GM12878 (cell line): Measurements from ENCODE around the gene USP51. TPM values are rescaled to one million over a fixed set of nuclear protein-coding genes. Genes with fewer than 3 reads are reported as not detected.
"Not testable (repeated sequence)": the region's sequence is repeated elsewhere in the genome, so short reads cannot be mapped to it uniquely, and the experiment has no call there.

Experiments
- ATAC-seq: fragments of 200-7000 bp; cut with Tn5 transposase; 3 replicates; pipeline ENCODE4 v1.9.1; 2020; ENCODE audit warnings: mild to moderate bottlenecking, moderate library complexity
- BruUV-seq: library from RNA; stranded (reverse); fragments of 400-500 nt; replicated peaks from 2 replicates; lab custom pipeline; 2021; lab: Mats Ljungman, UMichigan
- CTCF ChIA-PET: fragments of 300-600 bp; sonication (Branson Sonifier 250); formaldehyde crosslinking; extraction: SDS; loops from one replicate; lab custom pipeline; 2021; ENCODE audit warnings: inconsistent platforms; lab: Yijun Ruan, JAX
- POLR2A ChIA-PET: fragments of 350-600 bp; formaldehyde crosslinking; extraction: SDS; loops from one replicate; lab custom pipeline; 2021; ENCODE audit warnings: inconsistent platforms; lab: Charles Lee
- RAD21 ChIA-PET: fragments of 300-600 bp; sonication (Branson Sonifier 250); formaldehyde crosslinking; loops from one replicate; lab custom pipeline; 2023; ENCODE audit warnings: antibody characterized with exemption; ENCODE audit not compliant: unreplicated experiment; lab: Charles Lee
- SMC1A ChIA-PET: fragments of 300-600 bp; sonication (Branson Sonifier 250); formaldehyde crosslinking; loops from one replicate; lab custom pipeline; 2023; ENCODE audit not compliant: unreplicated experiment, uncharacterized antibody; lab: Charles Lee
- DNase-seq: peaks from one replicate; pipeline ENCODE4 v3.0.0-alpha.2; 2011; ENCODE audit warnings: low read depth, low spot score
- FAIRE-seq: peaks from 3 replicates; lab custom pipeline; 2011; peaks lifted over from hg19 to GRCh38; lab: Jason Lieb, UNC
- H2AFZ ChIP-seq: 2 replicates; pipeline ENCODE4 v1.6.0; 2011; ENCODE audit warnings: low read depth, low read length, control low read depth; ENCODE audit not compliant: control insufficient read depth
- H3K27ac ChIP-seq: 2 replicates; pipeline ENCODE4 v1.5.1; 2011; ENCODE audit warnings: control low read depth; ENCODE audit not compliant: control insufficient read depth, insufficient read depth
- H3K27me3 ChIP-seq, 2 experiments: replicated peaks in 1 of 2; 2 replicates each; pipeline versions ENCODE4 v1.6.0 to v1.6.1; 2011; ENCODE audit warnings: low read length in 1 of 2; ENCODE audit not compliant: control insufficient read depth in 2 of 2, insufficient read depth in 2 of 2
- H3K36me3 ChIP-seq, 2 experiments: 2 replicates each; pipeline ENCODE4 v1.5.1; 2011; ENCODE audit warnings: low read length in 1 of 2; ENCODE audit not compliant: control insufficient read depth in 2 of 2, insufficient read depth in 2 of 2
- H3K4me1 ChIP-seq: 2 replicates; pipeline ENCODE4 v1.6.1; 2011; ENCODE audit warnings: mild to moderate bottlenecking, low read length, moderate library complexity, mixed read lengths; ENCODE audit not compliant: control insufficient read depth, insufficient read depth
- H3K4me2 ChIP-seq: 2 replicates; pipeline ENCODE4 v1.6.0; 2011; ENCODE audit warnings: control low read depth; ENCODE audit not compliant: control insufficient read depth, insufficient read depth
- H3K4me3 ChIP-seq: fragments of 200-600 bp; sonication (generic); 2 replicates; pipeline ENCODE4 v1.5.1; 2016
- H3K79me2 ChIP-seq: 2 replicates; pipeline ENCODE4 v1.6.0; 2011; ENCODE audit warnings: low read length; ENCODE audit not compliant: control insufficient read depth, insufficient read depth
- H3K9ac ChIP-seq: 2 replicates; pipeline ENCODE4 v1.8.0; 2011; ENCODE audit warnings: low read length, control low read depth, mixed read lengths; ENCODE audit not compliant: control insufficient read depth, insufficient read depth
- H3K9me3 ChIP-seq: replicated peaks from 3 replicates; pipeline ENCODE4 v1.5.1; 2011; ENCODE audit warnings: mild to moderate bottlenecking, low read length; ENCODE audit not compliant: control insufficient read depth, insufficient read depth
- H4K20me1 ChIP-seq: 2 replicates; pipeline ENCODE4 v1.6.0; 2011; ENCODE audit not compliant: control insufficient read depth, insufficient read depth
- BCL11A ChIP-seq: IDR thresholded peaks from 2 replicates; pipeline ENCODE4 v1.6.1; 2011; ENCODE audit warnings: low read depth, low read length
- BCLAF1 ChIP-seq: fragments of 450-650 bp; IDR thresholded peaks from 2 replicates; pipeline ENCODE4 v1.6.1; 2017; ENCODE audit warnings: antibody characterized with exemption, mild to moderate bottlenecking, moderate library complexity
- CHD1 ChIP-seq: IDR thresholded peaks from 2 replicates; pipeline ENCODE4 v1.6.1; 2012; ENCODE audit warnings: low read depth, low read length, improper control_type of control experiment
- E2F4 ChIP-seq: IDR thresholded peaks from 2 replicates; pipeline ENCODE4 v1.6.1; 2012; ENCODE audit warnings: low read depth, low read length, improper control_type of control experiment
- IKZF1 ChIP-seq: fragments of 450-650 bp; conservative IDR thresholded peaks from 2 replicates; pipeline ENCODE4 v1.6.1; 2017; ENCODE audit warnings: antibody characterized with exemption, mild to moderate bottlenecking
- LARP7 ChIP-seq: fragments of 450-650 bp; IDR thresholded peaks from 2 replicates; pipeline ENCODE4 v1.6.1; 2017; ENCODE audit warnings: mild to moderate bottlenecking
- MTA2 ChIP-seq: fragments of 450-650 bp; IDR thresholded peaks from 2 replicates; pipeline ENCODE4 v1.6.1; 2016; ENCODE audit warnings: low read depth, mild to moderate bottlenecking, moderate library complexity
- MTA3 ChIP-seq: IDR thresholded peaks from 2 replicates; pipeline ENCODE4 v1.6.1; 2012; ENCODE audit warnings: low read length, inconsistent platforms, borderline replicate concordance
- SMARCA5 ChIP-seq: fragments of 450-650 bp; IDR thresholded peaks from 2 replicates; pipeline ENCODE4 v1.6.1; 2017; ENCODE audit warnings: mild to moderate bottlenecking
- SP1 ChIP-seq: IDR thresholded peaks from one replicate; pipeline ENCODE4 v1.6.1; 2011; ENCODE audit warnings: low read depth, low read length
- ZSCAN29 ChIP-seq: fragments of 450-650 bp; IDR thresholded peaks from 2 replicates; pipeline ENCODE4 v1.6.1; 2017; ENCODE audit warnings: mild to moderate bottlenecking, moderate library complexity
- ZZZ3 ChIP-seq: IDR thresholded peaks from 2 replicates; pipeline ENCODE4 v1.6.1; 2011; ENCODE audit warnings: low read depth; ENCODE audit not compliant: control insufficient read depth, insufficient read length
- WGBS: methylation state at CpG from one replicate; pipeline ENCODE4 v1.1.6; 2016; ENCODE audit warnings: low lambda C conversion rate; ENCODE audit not compliant: insufficient replicate concordance, insufficient coverage; ENCODE audit errors: missing lambda C conversion rate; 5-methylcytosine and 5-hydroxymethylcytosine counted together
- in situ Hi-C: fragments of 300-500 bp; cut with MboI; formaldehyde crosslinking; loops from 9 replicates; pipeline ENCODE4 v1.14.3; 2018; ENCODE audit warnings: mixed read lengths
- intact Hi-C: fragments of 100-400 bp; cut with micrococcal nuclease; formaldehyde crosslinking; loops from one replicate; pipeline ENCODE4 v1.14.2; 2022; ENCODE audit not compliant: unreplicated experiment
- polyA plus RNA-seq, 11 experiments: library from polyadenylated mRNA; depleted of rRNA in 4 of 11; unstranded in 6 of 11; stranded (reverse) in 5 of 11; fragments of >200 nt; fragmentation: Nextera tagmentation in 4 of 11; fragmentation: Illumina TruSeq in 1 of 11; extraction: Ambion mirVana in 4 of 11; extraction: Trizol in 1 of 11; gene quantifications; 1 replicate in 1 of 11; 2 replicates in 10 of 11; pipeline versions ENCODE4 v1.2.1 to v1.2.3, GENCODE V29; 2011 to 2016; ENCODE audit warnings: inconsistent platforms in 2 of 11, missing spikeins in 2 of 11, low read depth in 1 of 11
- total RNA-seq, 4 experiments: library from RNA; depleted of rRNA in 3 of 4; stranded (reverse); fragments of >200 nt in 3 of 4; fragmentation: Illumina TruSeq in 1 of 4; extraction: Trizol in 1 of 4; gene quantifications; 2 replicates each; pipeline versions ENCODE4 v1.2.1 to v1.2.3, GENCODE V29; 2013 to 2021

The USP51 gene
- total and polyA plus RNA-seq, 10 of the 15 experiments (the other 5 are each of a cell fraction or from before 2014, with no cell fraction given) = 0.52 to 1.7 (median 1.2) TPM

GRCh38 chrX:55455708-55456107, 33.9 kb downstream of the USP51 start:
- SMC1A ChIA-PET, FAIRE-seq, H3K4me2 ChIP-seq, in situ Hi-C loops, RAD21 ChIA-PET, intact Hi-C loops, POLR2A ChIA-PET, H3K27me3 ChIP-seq, H3K27ac ChIP-seq, H3K79me2 ChIP-seq, DNase-seq, H3K36me3 ChIP-seq, H2AFZ ChIP-seq, H3K4me3 ChIP-seq, CTCF ChIA-PET, H3K9ac ChIP-seq, H3K4me1 ChIP-seq, ATAC-seq, H4K20me1 ChIP-seq, H3K9me3 ChIP-seq, BruUV-seq: not testable (repeated sequence)
- WGBS = no CpG with 5 or more reads among the region's 6 CpGs

GRCh38 chrX:55452833-55453124, 36.9 kb downstream of the USP51 start:
- Histone ChIP-seq H4K20me1 (no peaks in the 10 kb centered on the region), H3K36me3 (no peaks in the 10 kb centered on the region), H3K27me3 (no peaks in the 10 kb centered on the region), H2AFZ (no peak overlapping the region), H3K4me3 (peak overlapping the region; percentile 84), H3K9me3 (no peaks in the 10 kb centered on the region), H3K4me2 (peak overlapping the region; percentile 59), H3K79me2 (peaks cover 6% of the 10 kb centered on the region), H3K27ac (peak overlapping the region; percentile 55), H3K9ac (peak overlapping the region; percentile 77), H3K4me1 (no peaks in the 10 kb centered on the region)
- ChIA-PET RAD21 (interaction anchor here (1.4 kb wide), 2 partner anchors 34 to 457 kb away, joined by 3 read pairs; no protein-coding TSS in a partner anchor), SMC1A (interaction anchor here (1.4 kb wide), 1 partner anchor 36 kb away, joined by 7 read pairs; no protein-coding TSS in a partner anchor), CTCF (interaction anchor here (0.8 to 1.0 kb wide), 2 partner anchors 34 to 37 kb away, joined by 3 read pairs; partner anchors contain the start of gene USP51), POLR2A (no interaction called here)
- 26% methylated on average over 9 of the region's 9 CpGs for WGBS
- no peak for DNase-seq
- no peak for FAIRE-seq
- no TSS peak for BruUV-seq
- ATAC-seq = peak; percentile 31
- in situ Hi-C loops = no loop called here
- intact Hi-C loops = no loop called here
- no peak for TF ChIP-seq SP1
- TF ChIP-seq MTA3 = no peak
- TF ChIP-seq ZZZ3 = no peak
- TF ChIP-seq E2F4 = no peak
- no peak for TF ChIP-seq BCLAF1
- no peak for TF ChIP-seq LARP7
- no peak for TF ChIP-seq BCL11A
- no peak for TF ChIP-seq MTA2
- TF ChIP-seq SMARCA5 = no peak
- TF ChIP-seq CHD1 = no peak
- TF ChIP-seq IKZF1 = no peak
- TF ChIP-seq ZSCAN29 = no peak
